Jurkat, Clone E6-1 (cell line): ENCODE data around the gene FGD2.
A peak's percentile ranks its signal among the peaks of the same experiment; 100 is the strongest.
"Not testable (repeated sequence)": the region's sequence is repeated elsewhere in the genome, so short reads cannot be mapped to it uniquely, and the experiment has no call there.

Source experiments
- DNase-seq: peaks from one replicate; pipeline ENCODE4 v3.0.0-alpha.2; 2011; ENCODE audit warnings: low read depth, low spot score
- H3K4me3 ChIP-seq: 2 replicates; pipeline ENCODE4 v1.5.1; 2011; ENCODE audit warnings: mild to moderate bottlenecking, low read length, control low read depth, moderate library complexity

FGD2 gene

DNA sequence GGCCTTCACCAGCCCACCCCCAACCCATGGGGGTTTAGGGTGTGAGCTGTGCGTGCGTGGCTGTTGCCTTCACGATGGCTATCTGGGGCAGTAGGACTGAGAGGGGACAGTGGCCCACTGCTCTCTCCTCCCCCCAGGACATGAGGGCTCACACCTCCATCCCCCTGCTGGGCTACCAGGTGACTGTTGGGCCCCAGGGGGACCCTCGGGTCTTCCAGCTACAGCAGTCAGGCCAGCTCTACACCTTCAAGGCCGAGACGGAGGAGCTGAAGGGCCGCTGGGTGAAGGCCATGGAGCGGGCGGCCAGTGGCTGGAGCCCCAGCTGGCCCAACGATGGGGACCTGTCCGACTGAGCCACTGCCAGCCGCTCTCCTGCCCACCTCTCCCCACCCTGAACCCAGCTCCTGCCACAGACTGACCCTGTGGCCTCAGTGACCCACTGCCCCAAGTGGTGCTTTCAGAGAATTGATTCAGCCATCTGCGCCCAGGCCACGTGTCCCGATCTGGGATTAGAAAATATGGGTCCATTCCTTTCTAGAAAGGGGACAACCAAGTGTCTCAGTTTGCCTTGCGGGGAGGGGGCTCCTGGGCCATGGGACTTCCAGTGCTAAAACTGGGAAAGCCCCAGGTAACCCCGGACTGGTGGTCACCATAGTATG, 22.5 kb downstream of the FGD2 start:
- no peak for DNase-seq
- H3K4me3 ChIP-seq, result no peak overlapping the region

DNA sequence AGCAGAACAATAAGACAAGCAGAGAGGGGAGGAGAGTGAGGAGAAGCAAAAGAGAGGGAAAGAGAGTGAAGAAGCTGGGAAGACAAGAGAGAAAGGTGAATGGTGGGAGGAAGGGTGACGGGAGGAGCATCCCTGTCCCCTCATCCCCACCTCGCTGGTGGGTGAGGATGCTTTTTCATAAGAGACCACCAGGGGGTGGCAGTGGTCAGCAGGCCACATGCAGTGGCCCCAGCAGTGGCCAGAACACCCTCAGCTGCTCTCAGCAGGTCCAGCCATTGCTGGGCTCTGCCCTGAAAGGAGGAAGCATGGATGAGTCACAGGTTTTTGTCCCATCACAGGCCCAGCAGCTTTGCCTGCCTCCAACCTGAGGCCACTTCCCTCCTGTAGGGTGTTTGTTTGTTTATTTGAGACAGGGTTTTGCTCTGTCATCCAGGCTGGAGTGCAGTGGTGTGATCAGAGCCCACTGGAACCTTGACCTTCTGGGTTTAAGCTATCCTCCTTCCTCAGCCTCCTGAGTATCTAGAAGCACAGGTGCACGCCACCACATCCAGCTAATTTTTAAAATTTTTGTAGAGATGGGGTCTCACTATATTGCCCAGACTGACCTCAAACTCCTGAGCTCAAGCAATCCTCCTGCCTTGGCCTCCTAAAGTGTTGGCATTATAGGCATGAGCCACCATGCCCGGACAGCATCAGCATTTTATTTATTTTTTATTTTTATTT, 24.0 kb downstream of the FGD2 start:
- no peak overlapping the region for H3K4me3 ChIP-seq
- DNase-seq, result no peak

GRCh38 chr6:37030599-37030998, 25.1 kb downstream of the FGD2 start:
- no peak for DNase-seq

GRCh38 chr6:37032239-37032638, 26.8 kb downstream of the FGD2 start:
- no peak overlapping the region for H3K4me3 ChIP-seq
- DNase-seq, result no peak

More at GRCh38 chr6:37030599-37030998, 25.1 kb downstream of the FGD2 start:
- H3K4me3 ChIP-seq, result no peak overlapping the region

DNA sequence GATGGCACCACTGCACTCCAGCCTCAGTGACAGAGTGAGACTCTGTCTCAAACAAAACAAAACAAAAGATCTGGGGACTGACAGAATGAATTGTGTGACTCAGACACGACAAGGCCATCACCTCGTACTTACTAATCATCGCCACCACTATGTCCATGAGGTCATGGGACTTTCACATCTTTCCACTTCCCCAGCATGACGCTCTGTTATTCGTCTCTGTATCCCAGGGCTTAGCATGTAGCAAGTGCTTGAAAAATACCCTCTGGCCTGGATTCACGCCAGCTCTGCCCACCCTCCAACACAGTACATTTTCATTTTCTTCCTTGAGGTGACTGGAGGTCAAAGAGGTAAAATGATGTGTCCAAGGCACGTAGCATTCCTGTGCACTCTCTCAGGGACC, 27.8 kb downstream of the FGD2 start:
- DNase-seq, result no peak

DNA sequence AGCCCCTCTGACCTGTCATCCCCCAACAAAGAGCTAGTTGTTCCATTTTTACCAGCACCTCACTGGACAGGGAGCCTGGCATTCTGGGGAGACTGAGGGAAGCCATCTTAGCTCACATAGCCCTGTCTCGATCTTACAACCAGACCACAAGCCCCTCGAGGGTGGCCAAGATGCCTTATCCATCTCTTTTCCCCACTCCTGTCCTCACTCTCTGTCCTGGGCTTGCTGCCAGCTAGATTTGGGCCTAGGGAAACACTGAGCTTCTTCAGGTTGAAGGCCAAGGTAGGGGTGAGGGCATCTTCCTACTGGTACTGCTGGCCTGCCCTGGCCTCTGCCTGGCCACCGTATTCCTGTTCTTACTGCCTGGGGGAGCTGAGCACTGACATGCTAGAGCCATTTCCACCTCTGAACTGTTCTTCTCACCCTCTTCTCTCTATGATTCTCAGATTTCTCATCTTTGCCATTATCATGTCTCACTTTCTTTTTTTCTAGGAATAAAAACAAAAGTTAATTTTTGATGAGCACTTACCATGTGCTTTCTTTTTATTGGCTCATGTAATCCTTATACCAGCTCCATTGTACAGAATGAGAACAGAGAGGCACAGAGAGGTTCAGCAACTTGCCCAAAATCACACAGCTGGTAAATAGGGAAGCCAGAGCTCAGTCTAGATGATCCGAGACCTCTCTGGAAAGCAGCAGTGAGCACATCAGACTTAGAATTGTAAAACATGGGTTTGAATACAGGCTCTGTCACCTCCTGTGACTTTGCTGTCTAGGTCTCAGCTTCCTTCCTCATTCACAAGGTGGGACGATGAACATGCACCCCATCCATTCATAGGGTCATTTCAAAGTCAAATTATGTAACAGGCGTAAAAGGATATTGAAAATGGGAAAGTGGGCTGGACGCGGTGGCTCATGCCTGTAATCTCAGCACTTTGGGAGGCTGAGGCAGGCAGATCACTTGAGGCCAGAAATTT, 28.7 kb downstream of the FGD2 start:
- no peak for DNase-seq
- no peak overlapping the region for H3K4me3 ChIP-seq

More for the DNA sequence above, 27.8 kb downstream of the FGD2 start:
- no peak overlapping the region for H3K4me3 ChIP-seq

GRCh38 chr6:37036146-37036545, 30.7 kb downstream of the FGD2 start:
- H3K4me3 ChIP-seq, result no peak overlapping the region
- no peak for DNase-seq

- no peak overlapping the region for H3K4me3 ChIP-seq
- DNase-seq, result no peak
Measured at GRCh38 chr6:37038292-37039198, 33.1 kb downstream of the FGD2 start.

DNA sequence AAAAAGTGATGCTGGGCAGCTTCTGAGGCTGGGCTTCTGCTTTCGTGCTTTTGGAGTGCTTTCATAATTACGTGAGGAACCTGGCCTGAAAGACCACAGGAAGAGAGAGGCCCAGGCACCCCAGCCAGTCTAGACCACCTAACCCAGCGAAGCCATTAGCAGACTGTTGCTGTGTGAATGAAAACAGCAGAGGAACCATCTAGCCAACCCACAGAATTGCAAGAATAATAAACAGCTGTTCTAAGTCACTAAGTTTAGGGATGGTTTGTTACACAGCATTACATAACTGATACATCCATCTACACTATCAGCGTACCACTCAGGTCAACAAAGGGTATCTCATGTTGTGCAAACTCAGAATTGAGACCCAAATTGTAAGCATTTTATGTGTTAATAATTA, 34.5 kb downstream of the FGD2 start:
- no peak for DNase-seq
- no peak overlapping the region for H3K4me3 ChIP-seq

DNA sequence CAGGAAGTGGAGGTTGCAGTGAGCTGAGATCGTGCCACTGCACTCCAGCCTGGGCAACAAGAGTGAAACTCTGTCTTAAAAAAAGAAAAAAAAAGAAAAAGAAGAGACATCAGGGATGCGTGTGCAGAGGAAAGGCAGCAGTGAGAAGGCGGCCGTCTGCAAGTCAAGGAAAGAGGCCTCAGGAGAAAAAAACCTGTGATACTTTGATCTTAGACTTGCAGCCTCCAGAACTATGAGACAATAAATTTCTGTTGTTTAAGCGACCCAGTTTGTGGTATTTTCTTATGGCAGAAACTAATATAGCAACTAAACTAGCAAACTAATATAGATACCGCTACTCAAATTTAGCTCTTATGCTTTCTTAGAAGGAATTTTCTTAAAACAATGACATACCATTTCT, 36.1 kb downstream of the FGD2 start:
- no peak for DNase-seq
- no peak overlapping the region for H3K4me3 ChIP-seq

DNA sequence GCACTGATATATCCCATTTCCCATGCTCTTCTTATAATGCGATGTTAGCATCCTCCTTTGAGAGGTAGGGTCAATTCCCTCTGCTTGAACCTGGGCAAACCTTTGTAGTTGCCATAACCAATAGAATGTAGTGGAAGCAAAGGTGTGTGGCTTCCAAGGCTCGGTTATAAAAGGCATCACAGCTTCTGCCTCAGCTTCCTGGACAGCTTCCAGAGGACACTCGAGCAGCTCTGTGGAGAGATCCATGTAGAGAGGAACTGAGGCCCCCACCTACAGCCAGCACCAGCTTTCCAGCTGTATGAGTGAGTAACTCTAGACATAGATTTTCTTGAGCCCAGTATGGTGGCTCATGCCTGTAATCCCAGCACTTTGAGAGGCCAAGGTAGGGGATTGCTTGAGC, 36.7 kb downstream of the FGD2 start:
- no peak overlapping the region for H3K4me3 ChIP-seq
- DNase-seq, result no peak

DNA sequence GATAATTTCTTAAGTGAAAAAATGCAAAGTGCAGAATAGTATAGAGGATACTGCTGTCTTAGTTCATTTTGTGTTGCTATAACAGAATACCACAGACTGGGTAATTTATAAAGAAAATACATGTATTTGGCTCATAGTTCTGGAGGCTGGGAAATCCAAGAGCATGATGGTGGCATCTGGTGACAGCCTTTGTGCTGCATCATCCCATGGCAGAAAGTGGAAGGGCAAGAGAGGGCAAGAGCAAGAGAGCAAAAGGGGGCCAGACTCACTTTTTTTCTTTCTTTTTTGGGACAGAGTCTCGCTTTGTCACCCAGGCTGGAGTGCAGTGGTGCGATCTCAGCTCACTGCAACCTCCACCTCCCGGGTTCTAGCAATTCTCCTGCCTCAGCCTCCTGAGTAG, 37.6 kb downstream of the FGD2 start:
- H3K4me3 ChIP-seq, DNase-seq: not testable (repeated sequence)

GRCh38 chr6:37047346-37047688, 41.9 kb downstream of the FGD2 start:
- H3K4me3 ChIP-seq, result no peak overlapping the region
- no peak for DNase-seq

DNA sequence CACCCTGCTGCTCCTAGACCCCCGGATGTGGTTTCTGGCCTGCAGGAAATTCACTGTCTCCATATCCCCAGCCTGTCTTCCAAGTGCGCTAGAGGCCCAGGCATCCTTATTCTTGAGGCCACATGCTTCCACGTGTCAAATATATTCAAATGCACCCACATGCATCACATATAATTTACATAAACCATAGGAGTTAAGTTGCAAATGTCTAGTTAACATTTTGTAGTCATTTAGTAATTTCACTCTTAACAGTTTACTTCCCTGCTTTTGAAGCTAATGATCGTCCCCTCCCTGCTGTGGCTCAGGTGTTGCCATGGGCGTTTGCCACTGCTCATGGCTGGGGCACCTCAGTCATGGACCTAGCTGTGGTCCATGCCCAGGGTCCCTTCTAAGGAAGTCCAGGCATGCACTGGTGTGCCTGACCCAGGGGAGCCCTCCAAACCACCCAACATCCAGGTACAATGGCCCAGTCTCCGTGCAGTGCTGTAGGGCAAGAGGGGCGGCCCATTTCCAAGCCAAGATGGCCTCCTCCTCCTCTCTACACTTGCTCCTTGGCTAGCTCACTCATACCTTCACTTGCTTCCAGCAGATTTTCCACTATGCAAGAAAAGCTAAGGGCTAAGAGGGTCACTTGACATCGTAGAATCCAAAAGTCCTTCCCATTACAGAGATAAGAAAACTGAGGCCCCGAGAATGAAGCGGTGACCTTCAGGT, 42.4 kb downstream of the FGD2 start:
- DNase-seq, result peak; percentile 15
- H3K4me3 ChIP-seq, result no peak overlapping the region

DNA sequence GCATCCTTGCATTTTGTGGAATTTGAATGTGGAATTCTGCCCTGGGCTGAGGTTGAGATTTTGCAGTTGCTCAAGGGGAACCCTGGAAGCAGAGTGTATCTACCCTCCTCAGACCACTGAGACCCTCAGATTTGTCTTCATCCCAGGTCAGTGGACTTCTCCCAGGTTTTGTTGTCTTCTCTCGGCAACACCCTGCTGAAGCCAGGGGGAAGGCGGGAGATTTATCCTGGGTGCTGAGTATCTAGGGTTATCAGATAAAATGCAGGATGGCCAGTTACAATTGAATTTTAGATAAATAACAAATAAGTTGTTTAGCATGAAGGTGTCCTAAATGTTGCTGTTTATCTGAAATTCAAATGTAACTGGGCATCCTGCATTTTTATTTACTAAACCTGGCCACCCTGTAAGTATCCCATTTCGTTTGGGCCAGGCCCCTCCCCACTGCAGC, 43.0 kb downstream of the FGD2 start:
- no peak for DNase-seq
- H3K4me3 ChIP-seq, result no peak overlapping the region

GRCh38 chr6:37048851-37049757, 43.6 kb downstream of the FGD2 start:
- no peak for DNase-seq
- H3K4me3 ChIP-seq, result no peak overlapping the region

DNA sequence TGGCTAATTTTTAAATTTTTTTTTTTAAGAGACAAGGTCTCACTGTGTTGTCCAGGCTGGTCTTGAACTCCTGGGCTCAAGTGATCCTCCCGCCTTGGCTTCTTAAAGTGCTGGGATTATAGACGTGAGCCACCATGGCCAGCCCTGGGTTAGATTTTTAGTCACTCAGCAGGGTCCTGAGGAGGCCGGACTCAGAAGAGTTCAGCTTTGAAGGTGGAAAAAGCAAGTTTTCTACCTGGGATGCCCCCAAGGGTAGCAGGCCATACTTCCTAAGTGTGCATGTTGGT, 44.2 kb downstream of the FGD2 start:
- no peak for DNase-seq
- no peak overlapping the region for H3K4me3 ChIP-seq
